A549 treated with ZK216348 at 1 μM for 4 hours (cell line): ENCODE data around the gene SPSB3. TPM values are rescaled to one million over a fixed set of nuclear protein-coding genes. Genes with fewer than 3 reads are reported as not detected.

ENCODE experiments used
- total RNA-seq: library from RNA; stranded (reverse); fragments of 200-300 nt; extraction: Qiagen RNA extraction; gene quantifications from 5 replicates; pipeline ENCODE4 v1.2.3, GENCODE V29; 2022; ENCODE audit warnings: low read depth

SPSB3 gene
- 10.3 to 29.0 TPM (median 24.1 TPM) in 5 replicates for total RNA-seq

DNA sequence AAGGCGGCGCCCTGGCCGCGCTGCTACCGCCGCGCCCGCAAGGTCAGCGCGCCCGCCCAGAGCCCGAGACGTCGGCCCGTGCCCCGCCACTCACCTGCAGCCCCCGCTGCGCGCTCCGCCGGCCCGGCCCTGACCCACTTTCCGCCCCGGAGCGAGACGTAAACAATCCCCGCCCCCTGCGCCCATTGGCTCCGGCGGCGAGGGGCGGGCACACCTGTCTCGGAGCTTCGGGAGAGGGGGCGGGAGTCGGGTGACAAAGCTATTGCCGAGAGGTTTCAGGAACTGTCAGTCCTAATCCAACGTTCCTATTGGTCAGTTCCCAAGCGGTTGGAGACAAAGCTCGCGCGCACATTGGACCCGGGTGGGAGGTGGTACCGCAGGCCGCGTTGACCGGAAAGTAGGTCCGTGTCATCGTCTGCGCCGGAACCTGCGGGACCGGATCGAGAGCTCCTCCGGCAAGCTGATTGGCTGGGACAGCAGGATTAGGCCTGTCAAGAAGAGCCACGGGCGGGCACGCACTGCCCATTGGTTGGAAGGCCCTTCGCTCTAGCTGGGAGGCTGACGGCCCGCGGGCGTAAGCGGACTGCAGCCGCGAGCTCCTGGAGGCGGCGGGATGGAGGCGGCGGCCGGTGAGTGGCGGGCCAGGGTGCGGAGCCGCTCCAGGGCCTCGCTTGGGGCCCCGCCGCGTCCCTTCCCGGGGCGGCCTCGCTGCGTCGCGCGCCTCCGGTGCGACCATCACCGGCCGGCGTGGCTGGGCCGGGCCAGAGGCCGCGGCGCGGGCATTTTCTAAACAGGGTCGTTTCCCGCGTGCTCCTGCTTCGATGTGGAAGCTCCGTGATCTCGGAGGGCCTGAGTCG lies at the start of gene SPSB3, which contains the start of gene NUBP2:
Gene SPSB3 (minus strand): TSS at position 164 of the 857 bp plus-strand sequence. CDS start 1,088 bp downstream, outside the sequence.
Gene NUBP2 (plus strand): TSS at position 553 of the 857 bp plus-strand sequence. CDS start 61 bp downstream, at position 614.

DNA sequence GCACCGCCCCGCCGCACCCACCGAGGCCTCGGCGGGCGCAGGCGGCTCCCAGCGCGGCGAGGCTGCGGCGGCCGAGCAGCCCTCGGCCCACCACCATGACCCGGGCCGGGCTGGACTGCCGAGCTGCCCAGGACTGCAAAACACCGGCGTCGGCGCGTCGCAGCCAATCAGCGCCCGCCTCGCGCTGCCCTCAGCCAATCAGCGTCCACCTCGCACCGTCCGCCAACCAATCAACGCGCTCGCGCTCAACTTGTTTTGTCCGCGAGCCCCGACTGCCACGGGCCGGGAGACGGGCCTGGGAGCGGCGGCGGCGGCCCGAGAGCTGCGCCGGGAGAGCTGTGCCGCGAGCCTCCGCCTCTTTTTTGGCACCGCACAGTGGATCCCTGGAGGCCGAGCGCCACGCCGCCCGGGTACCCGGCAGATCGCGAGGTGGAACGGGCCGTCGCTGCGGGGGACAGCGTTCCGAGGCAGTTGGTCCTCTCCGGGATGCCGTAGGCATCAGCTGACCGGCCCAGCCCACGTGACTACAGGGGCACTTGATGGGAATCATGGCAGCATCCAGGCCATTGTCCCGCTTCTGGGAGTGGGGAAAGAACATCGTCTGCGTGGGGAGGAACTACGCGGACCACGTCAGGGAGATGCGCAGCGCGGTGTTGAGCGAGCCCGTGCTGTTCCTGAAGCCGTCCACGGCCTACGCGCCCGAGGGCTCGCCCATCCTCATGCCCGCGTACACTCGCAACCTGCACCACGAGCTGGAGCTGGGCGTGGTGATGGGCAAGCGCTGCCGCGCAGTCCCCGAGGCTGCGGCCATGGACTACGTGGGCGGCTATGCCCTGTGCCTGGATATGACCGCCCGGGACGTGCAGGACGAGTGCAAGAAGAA lies 44.6 kb upstream of the SPSB3 start, which contains the start of the genes FAHD1 and HAGH:
Gene FAHD1 (plus strand): TSS at position 516 of the 883 bp plus-strand sequence. CDS start 33 bp downstream, at position 549.
Gene HAGH (minus strand): TSS at position 135 of the 883 bp plus-strand sequence. CDS start 38 bp downstream, at position 97.

GRCh38 chr16:1793578-1794220 lies 11.3 kb upstream of the SPSB3 start, which contains the start of gene IGFALS:
Gene IGFALS (minus strand): TSS chr16:1793705. CDS start chr16:1793652, 53 bp downstream.

DNA sequence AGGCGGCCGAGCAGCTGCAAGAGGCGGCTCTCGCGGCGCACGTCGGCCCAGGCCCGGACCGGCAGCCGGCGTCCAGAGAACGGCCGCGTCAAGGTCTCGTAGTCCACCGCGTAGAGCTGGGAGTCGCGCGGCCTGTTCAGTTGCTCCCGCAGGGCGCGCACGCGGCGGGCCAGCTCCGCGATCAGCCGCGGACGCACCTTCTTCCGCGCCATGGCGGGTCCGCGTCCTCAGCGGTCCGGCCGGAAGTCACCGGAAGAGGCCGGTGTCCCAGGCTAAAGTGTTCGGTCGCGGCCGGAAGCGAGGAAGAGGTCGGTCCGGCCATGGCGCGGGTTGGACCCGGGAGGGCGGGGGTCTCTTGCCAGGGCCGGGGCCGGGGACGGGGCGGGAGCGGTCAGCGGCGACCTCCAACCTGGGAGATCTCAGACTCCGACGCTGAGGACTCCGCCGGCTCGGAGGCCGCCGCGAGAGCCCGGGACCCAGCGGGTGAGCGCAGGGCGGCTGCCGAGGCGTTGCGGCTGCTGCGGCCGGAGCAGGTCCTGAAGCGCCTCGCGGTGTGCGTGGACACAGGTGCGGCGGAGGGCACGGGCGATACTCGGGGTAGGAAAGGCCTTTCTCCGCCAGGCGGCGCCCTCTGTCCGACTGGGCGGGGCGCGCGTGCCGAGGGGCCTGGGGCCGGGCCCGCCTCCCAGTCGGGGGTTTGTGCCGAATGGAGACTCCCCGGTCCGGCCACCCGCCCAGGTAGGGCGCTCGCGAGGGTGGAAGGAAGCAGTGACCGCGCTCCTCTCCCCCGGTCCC lies 9.3 kb downstream of the SPSB3 start, which contains the start of gene MRPS34:
Gene MRPS34 (minus strand): TSS at position 227 of the 795 bp plus-strand sequence. CDS start 15 bp downstream, at position 212.

DNA sequence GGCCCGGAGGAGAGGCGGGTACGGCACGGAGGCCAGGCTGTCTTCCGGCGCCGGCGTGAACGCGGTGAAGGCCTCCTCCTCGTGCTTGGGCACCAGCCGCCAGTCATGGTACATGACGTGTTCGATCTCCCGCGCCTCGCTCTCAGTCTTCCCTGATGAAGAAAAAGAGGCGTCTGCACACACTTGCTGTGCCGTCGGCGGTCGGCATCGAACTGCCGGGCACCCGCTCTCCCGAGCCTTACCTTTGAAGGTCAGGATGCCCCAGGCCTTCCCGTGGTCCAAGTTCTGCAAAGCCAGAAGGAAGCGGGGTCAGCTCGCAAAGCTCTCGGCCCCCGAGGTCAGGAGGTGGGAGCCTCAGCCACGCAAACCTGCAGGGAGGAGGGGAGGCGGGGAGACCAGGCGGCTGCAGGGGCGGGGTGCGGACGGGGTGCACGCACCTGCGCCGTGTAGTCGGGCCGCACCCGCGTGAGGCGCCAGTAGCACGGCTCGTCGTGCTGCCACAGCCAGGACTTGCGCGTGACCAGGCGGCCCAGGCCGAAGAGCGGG lies 9.9 kb downstream of the SPSB3 start, which contains the start of gene EME2:
Gene EME2 (plus strand): TSS at position 449 of the 546 bp plus-strand sequence. CDS start 418 bp downstream, outside the sequence.

DNA sequence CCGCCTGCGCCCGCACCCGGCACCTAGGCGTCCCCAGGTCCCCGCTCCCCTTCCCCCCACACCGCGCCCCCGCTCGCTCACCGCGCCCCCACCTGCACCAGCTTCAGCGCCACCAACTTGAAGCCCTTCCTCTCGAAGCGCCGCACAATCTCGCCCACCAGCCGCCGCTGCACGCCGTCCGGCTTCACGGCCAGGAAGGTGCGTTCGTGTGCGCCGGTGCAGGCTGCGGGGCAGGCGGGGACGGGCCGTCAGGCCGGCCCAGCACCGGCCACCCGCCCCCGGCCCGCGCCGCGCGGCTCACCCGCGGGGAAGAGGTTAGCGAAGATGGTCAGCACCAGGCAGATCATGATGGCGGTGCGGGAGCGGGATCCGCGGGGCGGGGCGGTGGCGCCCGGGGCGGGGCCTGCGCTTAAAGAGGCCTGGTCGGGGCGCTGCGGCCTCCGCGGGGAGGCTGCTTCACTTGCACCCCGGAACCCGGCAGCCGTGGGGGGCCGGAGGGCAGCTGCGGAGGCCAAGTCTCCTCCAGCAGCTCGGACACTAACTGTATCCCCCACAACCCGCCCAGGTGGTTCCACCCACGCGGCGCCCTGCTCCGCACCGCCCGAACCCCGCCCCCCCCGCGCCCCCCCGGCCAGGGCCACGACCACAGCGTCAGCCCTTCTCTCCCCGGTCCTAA lies 11.0 kb downstream of the SPSB3 start, which contains the start of gene NME3:
Gene NME3 (minus strand): TSS at position 356 of the 676 bp plus-strand sequence. CDS start 9 bp downstream, at position 347.

Other genes starting within 250 kb of the SPSB3 start
- gene TMEM204, start 248.9 kb downstream of the SPSB3 start, total RNA-seq, result not detected in 5 replicates
- 8.1 to 11.2 TPM (median 9.7 TPM) in 5 replicates for gene IFT140, start 170.5 kb downstream of the SPSB3 start, total RNA-seq
- 12.4 to 19.1 TPM (median 16.7 TPM) in 5 replicates for gene CRAMP1, start 170.2 kb downstream of the SPSB3 start, total RNA-seq
- gene JPT2, start 104.3 kb downstream of the SPSB3 start, total RNA-seq, result 168 to 242 TPM (median 184 TPM) in 5 replicates
- 20.2 to 72.3 TPM (median 60.7 TPM) in 5 replicates for gene MAPK8IP3, start 76.4 kb downstream of the SPSB3 start, total RNA-seq
- 23.1 to 67.4 TPM (median 55.9 TPM) in 5 replicates for gene NME3, start 11.0 kb downstream of the SPSB3 start, total RNA-seq
- 5.3 to 12.7 TPM (median 10.6 TPM) in 5 replicates for gene EME2, start 9.8 kb downstream of the SPSB3 start, total RNA-seq
- gene MRPS34, start 9.4 kb downstream of the SPSB3 start, total RNA-seq, result 152 to 266 TPM (median 257 TPM) in 5 replicates
- gene NUBP2, start 389 bp upstream of the SPSB3 start, total RNA-seq, result 41.7 to 91.8 TPM (median 78.7 TPM) in 5 replicates
- not detected in 5 replicates for gene IGFALS, start 11.1 kb upstream of the SPSB3 start, total RNA-seq
- gene HAGH, start 44.3 kb upstream of the SPSB3 start, total RNA-seq, result 47.2 to 80.4 TPM (median 68.8 TPM) in 5 replicates
- gene FAHD1, start 44.6 kb upstream of the SPSB3 start, total RNA-seq, result 37.1 to 52.6 TPM (median 47.0 TPM) in 5 replicates
- gene MEIOB, start 89.6 kb upstream of the SPSB3 start, total RNA-seq, result 1.5 to 2.0 TPM (median 1.5 TPM) in 5 replicates
- 1.9 to 3.8 TPM (median 2.9 TPM) in 5 replicates for gene HS3ST6, start 135.8 kb upstream of the SPSB3 start, total RNA-seq
- gene MSRB1, start 160.6 kb upstream of the SPSB3 start, total RNA-seq, result 21.6 to 40.8 TPM (median 38.3 TPM) in 5 replicates
- not detected in 5 replicates for gene RPL3L, start 172.1 kb upstream of the SPSB3 start, total RNA-seq
- gene NDUFB10, start 177.0 kb upstream of the SPSB3 start, total RNA-seq, result 246 to 312 TPM (median 253 TPM) in 5 replicates
- gene RPS2, start 182.3 kb upstream of the SPSB3 start, total RNA-seq, result 2,814 to 5,362 TPM (median 5,215 TPM) in 5 replicates
- gene RNF151, start 184.3 kb upstream of the SPSB3 start, total RNA-seq, result not detected in 5 replicates
- gene TBL3, start 189.5 kb upstream of the SPSB3 start, total RNA-seq, result 22.3 to 41.6 TPM (median 37.2 TPM) in 5 replicates
- 0.24 to 0.63 TPM (median 0.34 TPM) in 4 of 5 replicates, not detected in the other for gene NOXO1, start 198.9 kb upstream of the SPSB3 start, total RNA-seq
- 29.3 to 47.4 TPM (median 42.7 TPM) in 5 replicates for gene GFER, start 201.6 kb upstream of the SPSB3 start, total RNA-seq
- 4.4 to 8.7 TPM (median 8.3 TPM) in 5 replicates for gene SYNGR3, start 207.4 kb upstream of the SPSB3 start, total RNA-seq
- gene ZNF598, start 227.2 kb upstream of the SPSB3 start, total RNA-seq, result 34.2 to 63.9 TPM (median 59.5 TPM) in 5 replicates
- gene NPW, start 237.2 kb upstream of the SPSB3 start, total RNA-seq, result 0.65 to 1.6 TPM (median 1.1 TPM) in 4 of 5 replicates, not detected in the other
- gene NHERF2, start 244.3 kb upstream of the SPSB3 start, total RNA-seq, result 32.5 to 64.5 TPM (median 58.3 TPM) in 5 replicates